K562 (cell line): ENCODE data around the gene ATP9B. TPM values are rescaled to one million over a fixed set of nuclear protein-coding genes. Genes with fewer than 3 reads are reported as not detected.

Source experiments
- ATAC-seq: fragments of 200-7000 bp; cut with Tn5 transposase; 3 replicates; pipeline ENCODE4 v1.9.1; 2020; ENCODE audit warnings: moderate library complexity
- BruUV-seq: library from RNA; stranded (reverse); fragments of 400-500 nt; replicated peaks from 2 replicates; lab custom pipeline; 2021; lab: Mats Ljungman, UMichigan
- CTCF ChIA-PET: fragments of 300-600 bp; formaldehyde crosslinking; extraction: SDS; loops from one replicate; lab custom pipeline; 2021; ENCODE audit warnings: low intra/inter-chr PET ratio; lab: Yijun Ruan, JAX
- POLR2A ChIA-PET: fragments of 300-600, 350-650 bp; sonication (Branson Sonifier 250); formaldehyde crosslinking; extraction: SDS; loops from one replicate; lab custom pipeline; 2021; ENCODE audit warnings: antibody characterized with exemption, inconsistent platforms; lab: Yijun Ruan, JAX
- DNase-seq, 4 experiments: peaks; one replicate each; pipeline versions ENCODE4 v3.0.0 to v3.0.0-alpha.2; 2011 to 2018; ENCODE audit warnings: low spot score in 3 of 4, mixed read lengths in 3 of 4; ENCODE audit errors: extremely low read depth in 1 of 4
- FAIRE-seq: peaks from 2 replicates; lab custom pipeline; 2011; peaks lifted over from hg19 to GRCh38; lab: Jason Lieb, UNC
- H2AFZ ChIP-seq: 2 replicates; pipeline ENCODE4 v1.6.0; 2011; ENCODE audit warnings: low read depth, low read length, control low read depth, inconsistent platforms
- H3K27ac ChIP-seq: fragments of 200-600 bp; 3 replicates; pipeline ENCODE4 v1.8.0; 2011; ENCODE audit warnings: low read depth, mild to moderate bottlenecking, control low read depth, inconsistent platforms, low read length, moderate library complexity, mixed read lengths; ENCODE audit errors: extremely low read depth
- H3K27me3 ChIP-seq, 2 experiments: fragments of 300-600 bp in 1 of 2; 2 replicates in 1 of 2; 3 replicates in 1 of 2; pipeline versions ENCODE4 v1.6.0 to v1.8.0; 2011; ENCODE audit warnings: inconsistent platforms in 2 of 2, low read length in 2 of 2, mild to moderate bottlenecking in 1 of 2, mixed read lengths in 1 of 2, moderate library complexity in 1 of 2; ENCODE audit not compliant: control insufficient read depth in 2 of 2, insufficient read depth in 2 of 2
- H3K36me3 ChIP-seq: fragments of 300-600 bp; 3 replicates; pipeline ENCODE4 v1.8.0; 2011; ENCODE audit warnings: mild to moderate bottlenecking, low read length, inconsistent platforms; ENCODE audit not compliant: control insufficient read depth, insufficient read depth
- H3K4me1 ChIP-seq, 2 experiments: fragments of 200-600 bp in 1 of 2; replicated peaks in 1 of 2; 2 replicates in 1 of 2; 3 replicates in 1 of 2; pipeline versions ENCODE4 v1.5.1 to v1.8.0; 2011; ENCODE audit warnings: inconsistent platforms in 2 of 2, low read length in 2 of 2, mild to moderate bottlenecking in 1 of 2, mixed read lengths in 1 of 2, moderate library complexity in 1 of 2; ENCODE audit not compliant: control insufficient read depth in 2 of 2, insufficient read depth in 2 of 2
- H3K4me2 ChIP-seq: 2 replicates; pipeline ENCODE4 v1.6.1; 2011; ENCODE audit warnings: low read length, control low read depth, inconsistent platforms, mixed read lengths; ENCODE audit not compliant: insufficient read depth
- H3K4me3 ChIP-seq: fragments of 200-600 bp; sonication (generic), shearing (Covaris generic); 2 replicates; pipeline ENCODE4 v1.5.1; 2016; ENCODE audit warnings: control low read depth, inconsistent platforms
- H3K79me2 ChIP-seq: fragments of 200-600 bp; 3 replicates; pipeline ENCODE4 v1.8.0; 2011; ENCODE audit warnings: low read length, inconsistent platforms; ENCODE audit not compliant: control insufficient read depth, insufficient read depth
- H3K9ac ChIP-seq, 2 experiments: 2 replicates each; pipeline versions ENCODE4 v1.6.0 to v1.6.1; 2011; ENCODE audit warnings: low read depth in 2 of 2, low read length in 2 of 2, control low read depth in 1 of 2, inconsistent platforms in 1 of 2, mild to moderate bottlenecking in 1 of 2, mixed read lengths in 1 of 2; ENCODE audit not compliant: insufficient read depth in 1 of 2
- H3K9me1 ChIP-seq: one replicate; pipeline ENCODE4 v1.6.0; 2011; ENCODE audit warnings: inconsistent platforms, mild to moderate bottlenecking, low read length, moderate library complexity; ENCODE audit not compliant: control insufficient read depth, insufficient read depth
- H3K9me3 ChIP-seq: replicated peaks from 2 replicates; pipeline ENCODE4 v1.5.1; 2011; ENCODE audit warnings: low read depth, low read length, inconsistent platforms; ENCODE audit not compliant: control insufficient read depth, insufficient read depth
- H4K20me1 ChIP-seq: replicated peaks from 2 replicates; pipeline ENCODE4 v1.6.1; 2011; ENCODE audit warnings: low read length, inconsistent platforms, mixed read lengths; ENCODE audit not compliant: control insufficient read depth, insufficient read depth
- CBX1 ChIP-seq: sonication (generic); IDR thresholded peaks from 2 replicates; pipeline ENCODE4 v1.6.1; 2016; ENCODE audit warnings: antibody characterized with exemption, low read depth, mild to moderate bottlenecking
- ETV5 ChIP-seq: sonication (generic); formaldehyde crosslinking; IDR thresholded peaks from 2 replicates; pipeline ENCODE4 v1.4.0; 2020; ENCODE audit warnings: low read depth, mild to moderate bottlenecking, missing genetic modification reagents
- NCOA2 ChIP-seq, 2 experiments: fragments of 450-650 bp; IDR thresholded peaks; 2 replicates each; pipeline ENCODE4 v1.6.1; 2018; ENCODE audit warnings: mild to moderate bottlenecking in 2 of 2, moderate library complexity in 1 of 2; ENCODE audit not compliant: partially characterized antibody in 2 of 2
- NR2C2 ChIP-seq, 2 experiments: fragments of 200-800 bp in 1 of 2; sonication (Bioruptor generic) in 1 of 2; sonication (generic) in 1 of 2; formaldehyde crosslinking in 1 of 2; IDR thresholded peaks; 2 replicates each; pipeline versions ENCODE4 v1.6.1 to v1.8.0; 2016 to 2022; ENCODE audit warnings: mild to moderate bottlenecking in 1 of 2, missing compliant biosample characterization in 1 of 2, missing genetic modification characterization in 1 of 2, missing genetic modification reagents in 1 of 2
- NR3C1 ChIP-seq: sonication (generic); formaldehyde crosslinking; IDR thresholded peaks from 2 replicates; pipeline ENCODE4 v1.8.1; 2022; ENCODE audit warnings: missing genetic modification reagents
- SMARCE1 ChIP-seq: fragments of 450-650 bp; IDR thresholded peaks from 2 replicates; pipeline ENCODE4 v1.7.1; 2016; ENCODE audit warnings: mild to moderate bottlenecking
- ZBTB8A ChIP-seq: fragments of 450-650 bp; IDR thresholded peaks from 2 replicates; pipeline ENCODE4 v1.6.1; 2018; ENCODE audit warnings: mild to moderate bottlenecking, moderate library complexity; ENCODE audit not compliant: partially characterized antibody
- WGBS: fragments of 100-300 bp; shearing (Covaris generic); methylation state at CpG from one replicate; pipeline ENCODE4 v1.1.6; 2016; ENCODE audit warnings: low coverage, mixed read lengths; ENCODE audit not compliant: insufficient coverage; ENCODE audit errors: missing lambda C conversion rate; 5-methylcytosine and 5-hydroxymethylcytosine counted together
- in situ Hi-C: fragments of 300-500 bp; cut with MboI; formaldehyde crosslinking; loops from 4 replicates; pipeline ENCODE4 v1.15.0; 2018; ENCODE audit warnings: inconsistent platforms, mixed read lengths
- intact Hi-C: fragments of 100-400 bp; cut with micrococcal nuclease; formaldehyde crosslinking; loops from 2 replicates; pipeline ENCODE4 v1.14.2; 2022
- polyA plus RNA-seq, 8 experiments: library from polyadenylated mRNA; depleted of rRNA in 4 of 8; stranded (reverse) in 5 of 8; unstranded in 3 of 8; fragments of >200 nt; fragmentation: Nextera tagmentation in 2 of 8; fragmentation: Illumina TruSeq in 1 of 8; extraction: Ambion mirVana in 2 of 8; extraction: Trizol in 1 of 8; gene quantifications; 2 replicates each; pipeline versions ENCODE4 v1.2.1 to v1.2.3, GENCODE V29; 2011 to 2014; ENCODE audit warnings: inconsistent platforms in 1 of 8, missing spikeins in 1 of 8
- total RNA-seq, 7 experiments: library from RNA; depleted of rRNA in 6 of 7; stranded (reverse); fragments of >200 nt in 6 of 7; fragmentation: Illumina TruSeq in 2 of 7; extraction: Trizol in 2 of 7; gene quantifications; 2 replicates each; pipeline versions ENCODE4 v1.2.1 to v1.2.3, GENCODE V29; 2011 to 2021; ENCODE audit warnings: low replicate concordance in 1 of 7
- TF ChIP-seq, protein P1 (sequence below): fragments of 450-650 bp; formaldehyde crosslinking; IDR thresholded peaks from 2 replicates; pipeline ENCODE4 v1.4.0; 2020; ENCODE audit warnings: mild to moderate bottlenecking, moderate library complexity
- TF ChIP-seq, protein P2 (sequence below): fragments of 450-650 bp; IDR thresholded peaks from 2 replicates; pipeline ENCODE4 v1.6.1; 2016; ENCODE audit warnings: antibody characterized with exemption
- TF ChIP-seq, protein P3 (sequence below): fragments of 250-450 bp; sonication (Bioruptor Pico); IDR thresholded peaks from 2 replicates; pipeline ENCODE4 v1.8.0; 2022; ENCODE audit warnings: moderate library complexity, mild to moderate bottlenecking, inconsistent platforms

Gene ATP9B
- total and polyA plus RNA-seq, 9 of the 15 experiments (the other 6 are each of a cell fraction or from before 2014, with no cell fraction given), result 0.66 to 13.2 (median 7.9) TPM

DNA sequence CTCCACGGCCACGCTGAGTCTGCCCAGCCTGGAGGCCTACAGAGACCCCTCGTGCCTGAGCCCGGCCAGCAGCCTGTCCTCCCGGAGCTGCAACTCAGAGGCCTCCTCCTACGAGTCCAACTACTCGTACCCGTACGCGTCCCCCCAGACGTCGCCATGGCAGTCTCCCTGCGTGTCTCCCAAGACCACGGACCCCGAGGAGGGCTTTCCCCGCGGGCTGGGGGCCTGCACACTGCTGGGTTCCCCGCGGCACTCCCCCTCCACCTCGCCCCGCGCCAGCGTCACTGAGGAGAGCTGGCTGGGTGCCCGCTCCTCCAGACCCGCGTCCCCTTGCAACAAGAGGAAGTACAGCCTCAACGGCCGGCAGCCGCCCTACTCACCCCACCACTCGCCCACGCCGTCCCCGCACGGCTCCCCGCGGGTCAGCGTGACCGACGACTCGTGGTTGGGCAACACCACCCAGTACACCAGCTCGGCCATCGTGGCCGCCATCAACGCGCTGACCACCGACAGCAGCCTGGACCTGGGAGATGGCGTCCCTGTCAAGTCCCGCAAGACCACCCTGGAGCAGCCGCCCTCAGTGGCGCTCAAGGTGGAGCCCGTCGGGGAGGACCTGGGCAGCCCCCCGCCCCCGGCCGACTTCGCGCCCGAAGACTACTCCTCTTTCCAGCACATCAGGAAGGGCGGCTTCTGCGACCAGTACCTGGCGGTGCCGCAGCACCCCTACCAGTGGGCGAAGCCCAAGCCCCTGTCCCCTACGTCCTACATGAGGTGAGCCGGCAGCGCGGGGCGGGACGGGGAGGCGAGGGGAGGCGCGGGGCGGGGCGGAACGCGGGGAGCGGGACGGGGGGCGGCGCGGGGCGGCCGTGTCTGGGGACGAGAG, 341.8 kb downstream of the ATP9B start:
- ChIA-PET POLR2A (no interaction called here), CTCF (no interaction called here)
- Histone ChIP-seq H3K9me1 (no peaks in the 10 kb centered on the region), H2AFZ (no peak overlapping the region), H4K20me1 (peaks cover 2% of the 10 kb centered on the region), H3K36me3 (peaks cover 9% of the 10 kb centered on the region; the same call in 2 of the 3 replicates), H3K4me2 (no peak overlapping the region), H3K79me2 (peaks cover 20% of the 10 kb centered on the region; the same call in 2 of the 3 replicates), H3K27ac (no peak overlapping the region), H3K4me3 (no peak overlapping the region), H3K27me3 (no peaks in the 10 kb centered on the region), H3K4me1 (peaks cover 8 to 22% of the 10 kb centered on the region in 2 experiments; a peak in 4 of 5 replicates), H3K9ac (no peak overlapping the region), H3K9me3 (no peaks in the 10 kb centered on the region)
- BruUV-seq, result no TSS peak
- 96% methylated on average over 28 of the region's 84 CpGs for WGBS
- no peak for DNase-seq
- TF ChIP-seq, protein P1, sequence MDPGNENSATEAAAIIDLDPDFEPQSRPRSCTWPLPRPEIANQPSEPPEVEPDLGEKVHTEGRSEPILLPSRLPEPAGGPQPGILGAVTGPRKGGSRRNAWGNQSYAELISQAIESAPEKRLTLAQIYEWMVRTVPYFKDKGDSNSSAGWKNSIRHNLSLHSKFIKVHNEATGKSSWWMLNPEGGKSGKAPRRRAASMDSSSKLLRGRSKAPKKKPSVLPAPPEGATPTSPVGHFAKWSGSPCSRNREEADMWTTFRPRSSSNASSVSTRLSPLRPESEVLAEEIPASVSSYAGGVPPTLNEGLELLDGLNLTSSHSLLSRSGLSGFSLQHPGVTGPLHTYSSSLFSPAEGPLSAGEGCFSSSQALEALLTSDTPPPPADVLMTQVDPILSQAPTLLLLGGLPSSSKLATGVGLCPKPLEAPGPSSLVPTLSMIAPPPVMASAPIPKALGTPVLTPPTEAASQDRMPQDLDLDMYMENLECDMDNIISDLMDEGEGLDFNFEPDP, result no peak
- TF ChIP-seq ETV5 (CRISPR knock-in tag) (no peak), NR3C1 (CRISPR knock-in tag) (no peak), CBX1 (no peak), ZBTB8A (no peak), SMARCE1 (no peak), NCOA2 (IDR thresholded peaks at IDR 0.05; ENCODE audit: partially characterized antibody in 2 of 2) (no peak), NR2C2 (CRISPR knock-in tag; IDR thresholded peaks at IDR 0.05) (no peak), NR2C2 (tag; IDR thresholded peaks at IDR 0.05) (no peak)
- TF ChIP-seq, protein P2, sequence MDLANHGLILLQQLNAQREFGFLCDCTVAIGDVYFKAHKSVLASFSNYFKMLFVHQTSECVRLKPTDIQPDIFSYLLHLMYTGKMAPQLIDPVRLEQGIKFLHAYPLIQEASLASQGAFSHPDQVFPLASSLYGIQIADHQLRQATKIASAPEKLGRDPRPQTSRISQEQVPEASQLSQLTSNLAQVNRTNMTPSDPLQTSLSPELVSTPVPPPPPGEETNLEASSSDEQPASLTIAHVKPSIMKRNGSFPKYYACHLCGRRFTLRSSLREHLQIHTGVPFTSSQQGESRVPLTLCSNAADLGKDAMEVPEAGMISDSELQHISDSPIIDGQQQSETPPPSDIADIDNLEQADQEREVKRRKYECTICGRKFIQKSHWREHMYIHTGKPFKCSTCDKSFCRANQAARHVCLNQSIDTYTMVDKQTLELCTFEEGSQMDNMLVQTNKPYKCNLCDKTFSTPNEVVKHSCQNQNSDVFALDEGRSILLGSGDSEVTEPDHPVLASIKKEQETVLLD, result no peak
- TF ChIP-seq, protein P3, sequence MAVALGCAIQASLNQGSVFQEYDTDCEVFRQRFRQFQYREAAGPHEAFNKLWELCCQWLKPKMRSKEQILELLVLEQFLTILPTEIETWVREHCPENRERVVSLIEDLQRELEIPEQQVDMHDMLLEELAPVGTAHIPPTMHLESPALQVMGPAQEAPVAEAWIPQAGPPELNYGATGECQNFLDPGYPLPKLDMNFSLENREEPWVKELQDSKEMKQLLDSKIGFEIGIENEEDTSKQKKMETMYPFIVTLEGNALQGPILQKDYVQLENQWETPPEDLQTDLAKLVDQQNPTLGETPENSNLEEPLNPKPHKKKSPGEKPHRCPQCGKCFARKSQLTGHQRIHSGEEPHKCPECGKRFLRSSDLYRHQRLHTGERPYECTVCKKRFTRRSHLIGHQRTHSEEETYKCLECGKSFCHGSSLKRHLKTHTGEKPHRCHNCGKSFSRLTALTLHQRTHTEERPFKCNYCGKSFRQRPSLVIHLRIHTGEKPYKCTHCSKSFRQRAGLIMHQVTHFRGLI, result no peak
- intact Hi-C loops (no loop called here), in situ Hi-C loops (no loop called here)
- no peak for FAIRE-seq
- ATAC-seq, result no peak
